Endothelial cell of hepatic sinusoid (primary cell): ENCODE results near the gene KRT31.
"Not testable (repeated sequence)": the region's sequence is repeated elsewhere in the genome, so short reads cannot be mapped to it uniquely, and the experiment has no call there.

Experiments used
- in situ Hi-C: cut with HindIII; loops from 2 replicates; pipeline ENCODE4 v1.10.0; 2017; ENCODE audit warnings: low sequenced_read_pairs

KRT31 gene

GRCh38 chr17:41418116-41418860 lies 20.9 kb upstream of the KRT31 start:
- in situ Hi-C loops: no loop called here

- in situ Hi-C loops: no loop called here
Observed at GRCh38 chr17:41417576-41418015, 20.2 kb upstream of the KRT31 start.

GRCh38 chr17:41417127-41417526 lies 19.7 kb upstream of the KRT31 start:
- in situ Hi-C loops: no loop called here

GRCh38 chr17:41416479-41416878 lies 19.1 kb upstream of the KRT31 start:
- in situ Hi-C loops: no loop called here

GRCh38 chr17:41415833-41416335 lies 18.5 kb upstream of the KRT31 start:
- in situ Hi-C loops: no loop called here

- in situ Hi-C loops: no loop called here
Observed at GRCh38 chr17:41415411-41415810, 18.0 kb upstream of the KRT31 start.

- in situ Hi-C loops: no loop called here
Observed at GRCh38 chr17:41413982-41414381, 16.6 kb upstream of the KRT31 start.

- in situ Hi-C loops: no loop called here
Observed at GRCh38 chr17:41413353-41413957, 16.0 kb upstream of the KRT31 start.

GRCh38 chr17:41411072-41411840 lies 13.8 kb upstream of the KRT31 start:
- in situ Hi-C loops: no loop called here

GRCh38 chr17:41407226-41407625 lies 9.8 kb upstream of the KRT31 start:
- in situ Hi-C loops: loop anchor here (5.0 to 10.0 kb wide), 2 partner anchors 35 to 128 kb away; no protein-coding TSS in a partner anchor

GRCh38 chr17:41406205-41406604 lies 8.8 kb upstream of the KRT31 start:
- in situ Hi-C loops: loop anchor here (5.0 to 10.0 kb wide), 2 partner anchors 34 to 129 kb away; no protein-coding TSS in a partner anchor

GRCh38 chr17:41404024-41404671 lies 6.7 kb upstream of the KRT31 start:
- in situ Hi-C loops: loop anchor here (5.0 to 10.0 kb wide), 2 partner anchors 38 to 131 kb away; partner anchors contain the start of gene KRT38

- in situ Hi-C loops: loop anchor here (5.0 to 10.0 kb wide), 2 partner anchors 39 to 131 kb away; partner anchors contain the start of gene KRT38
Observed at GRCh38 chr17:41403404-41404023, 6.1 kb upstream of the KRT31 start.

- in situ Hi-C loops: loop anchor here (5.0 to 10.0 kb wide), 2 partner anchors 40 to 133 kb away; partner anchors contain the start of gene KRT38
Observed at GRCh38 chr17:41402161-41402560, 4.8 kb upstream of the KRT31 start.

GRCh38 chr17:41396340-41396739 lies 1.1 kb downstream of the KRT31 start:
- in situ Hi-C loops: no loop called here

- in situ Hi-C loops: no loop called here
Observed at GRCh38 chr17:41395611-41396010, 1.8 kb downstream of the KRT31 start.

- in situ Hi-C loops: not testable (repeated sequence)
Observed at GRCh38 chr17:41395044-41395443, 2.4 kb downstream of the KRT31 start.

GRCh38 chr17:41394254-41394996 lies 3.0 kb downstream of the KRT31 start:
- in situ Hi-C loops: no loop called here

GRCh38 chr17:41393826-41394225 lies 3.6 kb downstream of the KRT31 start:
- in situ Hi-C loops: no loop called here
